Calu3 (cell line): ENCODE measurements around the gene NLRC3. TPM values are rescaled to one million over a fixed set of nuclear protein-coding genes. Genes with fewer than 3 reads are reported as not detected.

ENCODE experiments used
- BruUV-seq: library from RNA; stranded (reverse); fragments of 400-500 nt; replicated peaks from 2 replicates; lab custom pipeline; 2021; lab: Mats Ljungman, UMichigan
- CTCF ChIA-PET: fragments of 300-600 bp; sonication (Branson Sonifier 250); formaldehyde crosslinking; loops from one replicate; lab custom pipeline; 2022; ENCODE audit warnings: antibody characterized with exemption; lab: Charles Lee
- DNase-seq: peaks from one replicate; pipeline ENCODE4 v3.0.0; 2022
- H3K27ac Mint-ChIP-seq: one replicate; pipeline ENCODE4 v1.8.0; 2022; ENCODE audit warnings: mixed read lengths; ENCODE audit not compliant: unreplicated experiment
- H3K27me3 Mint-ChIP-seq: one replicate; pipeline ENCODE4 v1.8.0; 2022; ENCODE audit warnings: mixed read lengths; ENCODE audit not compliant: unreplicated experiment
- H3K36me3 Mint-ChIP-seq: one replicate; pipeline ENCODE4 v1.8.0; 2022; ENCODE audit warnings: mild to moderate bottlenecking, moderate library complexity, mixed read lengths; ENCODE audit not compliant: insufficient read depth, unreplicated experiment
- H3K4me1 Mint-ChIP-seq: one replicate; pipeline ENCODE4 v1.8.0; 2022; ENCODE audit warnings: mild to moderate bottlenecking, low read depth, mixed read lengths; ENCODE audit not compliant: unreplicated experiment
- H3K4me3 Mint-ChIP-seq: one replicate; pipeline ENCODE4 v1.8.0; 2022; ENCODE audit warnings: mild to moderate bottlenecking, low read depth, moderate library complexity, mixed read lengths; ENCODE audit not compliant: unreplicated experiment
- H3K9me3 Mint-ChIP-seq: one replicate; pipeline ENCODE4 v1.8.0; 2022; ENCODE audit warnings: low read depth, mixed read lengths; ENCODE audit not compliant: unreplicated experiment
- CTCF ChIP-seq: fragments of 200-600 bp; IDR thresholded peaks from one replicate; pipeline ENCODE4 v1.8.0; 2022; ENCODE audit warnings: antibody characterized with exemption; ENCODE audit not compliant: unreplicated experiment
- intact Hi-C: fragments of 100-400 bp; cut with micrococcal nuclease; formaldehyde crosslinking; loops from one replicate; pipeline ENCODE4 v1.10.0; 2022; ENCODE audit not compliant: unreplicated experiment
- total RNA-seq: library from RNA; stranded (reverse); gene quantifications from 2 replicates; pipeline ENCODE4 v1.2.3, GENCODE V29; 2022

The NLRC3 gene
- total RNA-seq, 1 experiment from 2014 or later = 0.42 TPM

- Mint-ChIP-seq H3K4me1 (no peaks in the 10 kb centered on the region), H3K27me3 (no peaks in the 10 kb centered on the region)
- no TSS peak for BruUV-seq
Observed at GRCh38 chr16:3596101-3596861, 19.1 kb upstream of the NLRC3 start.

GRCh38 chr16:3595521-3596021 lies 18.4 kb upstream of the NLRC3 start:
- Mint-ChIP-seq H3K9me3 (no peaks in the 10 kb centered on the region), H3K36me3 (peaks cover 9% of the 10 kb centered on the region)

More at GRCh38 chr16:3596101-3596861, 19.1 kb upstream of the NLRC3 start:
- intact Hi-C loops = no loop called here
- DNase-seq = no peak
- no peak for TF ChIP-seq CTCF
- Mint-ChIP-seq H3K27ac (no peak overlapping the region), H3K9me3 (no peaks in the 10 kb centered on the region), H3K4me3 (no peak overlapping the region), H3K36me3 (peaks cover 11% of the 10 kb centered on the region)
- CTCF ChIA-PET = no interaction called here

GRCh38 chr16:3595110-3595486 lies 17.9 kb upstream of the NLRC3 start:
- no peak for DNase-seq
- BruUV-seq = no TSS peak
- Mint-ChIP-seq H3K9me3 (no peaks in the 10 kb centered on the region), H3K27ac (no peak overlapping the region), H3K27me3 (no peaks in the 10 kb centered on the region), H3K4me1 (no peaks in the 10 kb centered on the region), H3K36me3 (peaks cover 8% of the 10 kb centered on the region), H3K4me3 (no peak overlapping the region)
- intact Hi-C loops = no loop called here
- CTCF ChIA-PET = no interaction called here
- no peak for TF ChIP-seq CTCF

More at GRCh38 chr16:3595521-3596021, 18.4 kb upstream of the NLRC3 start:
- no peak for TF ChIP-seq CTCF
- CTCF ChIA-PET = no interaction called here
- Mint-ChIP-seq H3K27me3 (no peaks in the 10 kb centered on the region), H3K27ac (no peak overlapping the region), H3K4me3 (no peak overlapping the region), H3K4me1 (no peaks in the 10 kb centered on the region)
- no peak for DNase-seq
- intact Hi-C loops = no loop called here
- BruUV-seq = no TSS peak

GRCh38 chr16:3594316-3595109 lies 17.3 kb upstream of the NLRC3 start:
- no TSS peak for BruUV-seq
- CTCF ChIA-PET = no interaction called here
- Mint-ChIP-seq H3K36me3 (peaks cover 8% of the 10 kb centered on the region), H3K27ac (no peak overlapping the region), H3K9me3 (no peaks in the 10 kb centered on the region), H3K4me3 (no peak overlapping the region), H3K4me1 (no peaks in the 10 kb centered on the region), H3K27me3 (no peaks in the 10 kb centered on the region)
- DNase-seq = no peak
- intact Hi-C loops = no loop called here
- TF ChIP-seq CTCF = no peak
